HG02588 (cell line): ENCODE measurements around the gene ZNF568.

ENCODE experiments used
- ATAC-seq: cut with Tn5 transposase; IDR thresholded peaks from one replicate; pipeline ENCODE4 v1.9.1; 2021; ENCODE audit warnings: mild to moderate bottlenecking, moderate library complexity; ENCODE audit not compliant: unreplicated experiment

ZNF568 gene

GRCh38 chr19:36915992-36916830 is at the start of gene ZNF568, which contains the start of gene ZNF829:
TSS of gene ZNF568 (plus strand) at chr19:36916332. CDS start at chr19:36922771, 6,439 bp downstream.
TSS of gene ZNF829 (minus strand) at chr19:36916291. CDS start at chr19:36915167, 1,124 bp downstream.
- peak; percentile 83 for ATAC-seq

- ATAC-seq, result no peak
These were observed 38.9 kb upstream of the ZNF568 start for GRCh38 chr19:36876993-36877938.

GRCh38 chr19:36891768-36892357 is 24.3 kb upstream of the ZNF568 start:
- ATAC-seq, result no peak

- no peak for ATAC-seq
These were observed 21.2 kb upstream of the ZNF568 start for GRCh38 chr19:36894849-36895383.

- no peak for ATAC-seq
These were observed 17.7 kb upstream of the ZNF568 start for GRCh38 chr19:36898422-36898821.

- no peak for ATAC-seq
These were observed 859 bp downstream of the ZNF568 start for GRCh38 chr19:36916991-36917390.

- ATAC-seq, result no peak
These were observed 2.0 kb downstream of the ZNF568 start for GRCh38 chr19:36918090-36918489.

GRCh38 chr19:36931684-36932083 is 15.6 kb downstream of the ZNF568 start:
- ATAC-seq, result no peak

- ATAC-seq, result no peak
These were observed 23.0 kb downstream of the ZNF568 start for GRCh38 chr19:36939153-36939552.

GRCh38 chr19:36950335-36951119 is 34.4 kb downstream of the ZNF568 start:
- ATAC-seq, result no peak

GRCh38 chr19:36962346-36962745 is 46.2 kb downstream of the ZNF568 start:
- no peak for ATAC-seq

- ATAC-seq, result no peak
These were observed 47.1 kb downstream of the ZNF568 start for GRCh38 chr19:36963280-36963679.

- ATAC-seq, result peak; percentile 8
These were observed 56.4 kb downstream of the ZNF568 start for GRCh38 chr19:36972571-36972970.

GRCh38 chr19:36973021-36973843 is 57.1 kb downstream of the ZNF568 start:
- peak; percentile 79 for ATAC-seq

- no peak for ATAC-seq
These were observed 57.7 kb downstream of the ZNF568 start for GRCh38 chr19:36973844-36974195.

GRCh38 chr19:36986131-36986530 is 70.0 kb downstream of the ZNF568 start:
- no peak for ATAC-seq

- no peak for ATAC-seq
These were observed 70.5 kb downstream of the ZNF568 start for GRCh38 chr19:36986601-36987000.

- no peak for ATAC-seq
These were observed 71.0 kb downstream of the ZNF568 start for GRCh38 chr19:36987091-36987490.

- ATAC-seq, result no peak
These were observed 81.2 kb downstream of the ZNF568 start for GRCh38 chr19:36997152-36997842.
